K562 (cell line): Measurements from ENCODE around the gene FOXN1. TPM values are rescaled to one million over a fixed set of nuclear protein-coding genes. Genes with fewer than 3 reads are reported as not detected.

Source experiments
- CUX1 ChIP-seq: fragments of 200-800 bp; sonication (Bioruptor generic); IDR thresholded peaks from 2 replicates; pipeline ENCODE4 v1.6.1; 2016; ENCODE audit warnings: missing genetic modification characterization, missing compliant biosample characterization
- GATAD2A ChIP-seq: fragments of 450-650 bp; IDR thresholded peaks from 2 replicates; pipeline ENCODE4 v1.6.1; 2017
- HDGF ChIP-seq: fragments of 450-650 bp; IDR thresholded peaks from 2 replicates; pipeline ENCODE4 v1.6.1; 2016
- JUND ChIP-seq, 2 experiments: IDR thresholded peaks; 2 replicates in 1 of 2; 3 replicates in 1 of 2; pipeline ENCODE4 v1.6.1; 2011; ENCODE audit warnings: borderline replicate concordance in 2 of 2, low read depth in 2 of 2, low read length in 2 of 2, improper control_type of control experiment in 1 of 2, missing biosample characterization in 1 of 2, missing genetic modification characterization in 1 of 2, missing genetic modification reagents in 1 of 2
- MBD2 ChIP-seq: sonication (generic); IDR thresholded peaks from 2 replicates; pipeline ENCODE4 v1.6.1; 2016; ENCODE audit warnings: low read depth, borderline replicate concordance
- MCM3 ChIP-seq: fragments of 450-650 bp; IDR thresholded peaks from 2 replicates; pipeline ENCODE4 v1.6.1; 2016
- NFE2L1 ChIP-seq: fragments of 450-650 bp; IDR thresholded peaks from 2 replicates; pipeline ENCODE4 v1.6.1; 2016; ENCODE audit warnings: missing genetic modification characterization, low read depth, mild to moderate bottlenecking, missing compliant biosample characterization, moderate library complexity, borderline replicate concordance
- NKRF ChIP-seq: fragments of 450-650 bp; IDR thresholded peaks from 2 replicates; pipeline ENCODE4 v1.6.1; 2016; ENCODE audit warnings: borderline replicate concordance
- PHF20 ChIP-seq: fragments of 450-650 bp; IDR thresholded peaks from 2 replicates; pipeline ENCODE4 v1.6.1; 2018; ENCODE audit not compliant: partially characterized antibody
- PML ChIP-seq: IDR thresholded peaks from 2 replicates; pipeline ENCODE4 v1.6.1; 2012; ENCODE audit warnings: low read length, inconsistent platforms
- RBFOX2 ChIP-seq: fragments of 200-400 bp; formaldehyde crosslinking; IDR thresholded peaks from 2 replicates; pipeline ENCODE4 v1.6.1; 2017; ENCODE audit warnings: low read depth, mild to moderate bottlenecking, low read length, moderate library complexity
- RHOXF2B ChIP-seq: fragments of 250-450 bp; sonication (Bioruptor Pico); conservative IDR thresholded peaks from 2 replicates; pipeline ENCODE4 v1.5.1; 2021
- SNRNP70 ChIP-seq: fragments of 200-400 bp; formaldehyde crosslinking; optimal IDR thresholded peaks from 2 replicates; pipeline ENCODE3; 2017; ENCODE audit warnings: low read depth, low read length
- SOX6 ChIP-seq: fragments of 450-650 bp; IDR thresholded peaks from 2 replicates; pipeline ENCODE4 v1.6.1; 2014; ENCODE audit warnings: mild to moderate bottlenecking
- TFE3 ChIP-seq: fragments of 450-650 bp; formaldehyde crosslinking; IDR thresholded peaks from 2 replicates; pipeline ENCODE4 v1.4.0; 2020; ENCODE audit warnings: mild to moderate bottlenecking, mixed read lengths
- YY1 ChIP-seq, 3 experiments: IDR thresholded peaks; 2 replicates each; pipeline ENCODE4 v1.6.1; 2011; ENCODE audit warnings: low read length in 2 of 3, mild to moderate bottlenecking in 2 of 3, moderate library complexity in 2 of 3, borderline replicate concordance in 1 of 3, control low read depth in 1 of 3, low read depth in 1 of 3; ENCODE audit not compliant: insufficient read depth in 3 of 3, insufficient replicate concordance in 2 of 3, control insufficient read depth in 1 of 3, insufficient read length in 1 of 3; ENCODE audit errors: extremely low read depth in 1 of 3
- ZEB2 ChIP-seq: fragments of 450-650 bp; IDR thresholded peaks from 2 replicates; pipeline ENCODE4 v1.6.1; 2016
- ZNF174 ChIP-seq: fragments of 250-450 bp; sonication (Bioruptor Pico); IDR thresholded peaks from 2 replicates; pipeline ENCODE4 v1.4.0; 2020; ENCODE audit warnings: mild to moderate bottlenecking
- ZNF583 ChIP-seq: fragments of 250-450 bp; sonication (Bioruptor Pico); IDR thresholded peaks from 2 replicates; pipeline ENCODE4 v1.4.0; 2020
- ZNF584 ChIP-seq: fragments of 200-800 bp; sonication (Bioruptor generic); IDR thresholded peaks from 2 replicates; pipeline ENCODE4 v1.6.1; 2016; ENCODE audit warnings: low read depth, mild to moderate bottlenecking, missing genetic modification characterization, missing compliant biosample characterization
- polyA plus RNA-seq, 8 experiments: library from polyadenylated mRNA; depleted of rRNA in 4 of 8; stranded (reverse) in 5 of 8; unstranded in 3 of 8; fragments of >200 nt; fragmentation: Nextera tagmentation in 2 of 8; fragmentation: Illumina TruSeq in 1 of 8; extraction: Ambion mirVana in 2 of 8; extraction: Trizol in 1 of 8; gene quantifications; 2 replicates each; pipeline versions ENCODE4 v1.2.1 to v1.2.3, GENCODE V29; 2011 to 2014; ENCODE audit warnings: inconsistent platforms in 1 of 8, missing spikeins in 1 of 8
- total RNA-seq, 7 experiments: library from RNA; depleted of rRNA in 6 of 7; stranded (reverse); fragments of >200 nt in 6 of 7; fragmentation: Illumina TruSeq in 2 of 7; extraction: Trizol in 2 of 7; gene quantifications; 2 replicates each; pipeline versions ENCODE4 v1.2.1 to v1.2.3, GENCODE V29; 2011 to 2021; ENCODE audit warnings: low replicate concordance in 1 of 7

The FOXN1 gene
- total and polyA plus RNA-seq, 9 of the 15 experiments (the other 6 are each of a cell fraction or from before 2014, with no cell fraction given), result not detected

- no peak for TF ChIP-seq CUX1 (CRISPR knock-in tag)
- TF ChIP-seq MBD2, result peak; percentile 37; the same call in 1 of the 2 replicates
- no peak for TF ChIP-seq SNRNP70
- TF ChIP-seq MCM3, result no peak
- no peak for TF ChIP-seq HDGF
- TF ChIP-seq GATAD2A, result no peak
- TF ChIP-seq ZNF583 (CRISPR knock-in tag), result no peak
- 0 out of 2 replicates have a peak, but pooled peaks have one; percentile 2 for TF ChIP-seq NKRF
- TF ChIP-seq ZEB2, result peak; percentile 67
- TF ChIP-seq ZNF174 (CRISPR knock-in tag), result no peak
- no peak for TF ChIP-seq RHOXF2B (CRISPR knock-in tag)
- TF ChIP-seq YY1 (IDR thresholded peaks at IDR 0.05; ENCODE audit: borderline replicate concordance in 1 of 3, control insufficient read depth in 1 of 3, extremely low read depth in 1 of 3, insufficient read depth in 3 of 3, insufficient read length in 1 of 3, insufficient replicate concordance in 2 of 3, low read depth in 1 of 3, low read length in 2 of 3), result peak; percentile 75 to 95 (median 93)
- peak; percentile 46; the same call in 1 of the 2 replicates for TF ChIP-seq JUND (IDR thresholded peaks at IDR 0.05; ENCODE audit: borderline replicate concordance, low read depth, low read length)
- 0 out of 3 replicates have a peak, but pooled peaks have one; percentile 28 for TF ChIP-seq JUND (tag; IDR thresholded peaks at IDR 0.05; ENCODE audit: borderline replicate concordance, low read depth, low read length)
- no peak for TF ChIP-seq PHF20
- TF ChIP-seq NFE2L1 (tag), result no peak
- TF ChIP-seq RBFOX2, result peak; percentile 92
- TF ChIP-seq ZNF584 (CRISPR knock-in tag), result no peak
- peak; percentile 69 for TF ChIP-seq PML
- no peak for TF ChIP-seq TFE3
- peak; percentile 22; the same call in 1 of the 2 replicates for TF ChIP-seq SOX6
Observed at GRCh38 chr17:28571361-28572122, 65.4 kb downstream of the FOXN1 start, which contains the start of gene PIGS (continued).
